ENCODE measurements around the gene TMEM116. TPM values are rescaled to one million over a fixed set of nuclear protein-coding genes. Genes with fewer than 3 reads are reported as not detected.
"Not testable (repeated sequence)": the region's sequence is repeated elsewhere in the genome, so short reads cannot be mapped to it uniquely, and the experiment has no call there.

The TMEM116 gene
- total RNA-seq, 1 experiment from 2014 or later: 10.2 TPM

DNA sequence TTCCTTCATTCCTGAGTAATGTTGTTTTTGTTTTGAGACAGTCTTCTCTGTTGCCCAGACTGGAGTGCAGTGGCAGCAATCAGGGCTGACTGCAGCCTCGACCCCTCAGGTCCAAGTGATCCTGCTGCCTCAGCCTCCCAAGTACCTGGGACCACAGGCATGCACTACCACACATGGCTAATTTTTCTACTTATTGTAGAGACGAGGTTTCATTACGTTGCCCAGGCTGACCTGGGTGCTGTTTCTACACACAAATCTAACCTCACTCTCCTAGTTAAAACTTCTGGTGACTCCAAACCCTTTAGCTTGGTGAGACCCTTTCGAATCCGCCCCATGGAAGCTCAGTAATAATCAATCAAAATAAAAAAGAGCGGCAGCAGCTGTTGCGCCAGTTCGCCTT, 1.3 kb downstream of the TMEM116 start:
- no TSS peak for BruUV-seq (replicated peaks)
- Histone ChIP-seq H3K27ac (ENCODE audit: low read length) (peak overlapping the region; percentile 99), H3K27me3 (ENCODE audit: control insufficient read depth, insufficient read depth, low read length) (no peaks in the 10 kb centered on the region), H3K4me1 (ENCODE audit: control insufficient read depth, insufficient read depth, low read length) (peaks cover 10% of the 10 kb centered on the region), H3K36me3 (ENCODE audit: control insufficient read depth, insufficient read depth, low read length) (peaks cover 3% of the 10 kb centered on the region; the same call in 1 of the 2 replicates), H3K4me3 (ENCODE audit: low read depth in 2 of 2, low read length in 2 of 2) (peak overlapping the region; percentile 89 to 99), H3K9me3 (ENCODE audit: control insufficient read depth, insufficient read depth, low read depth, low read length) (no peaks in the 10 kb centered on the region)
- in situ Hi-C loops (cut with HindIII; ENCODE audit: low pct_unique_long_range_greater_than_20kb, low sequenced_read_pairs) (no loop called here), intact Hi-C loops (cut with micrococcal nuclease; ENCODE audit: unreplicated experiment) (no loop called here)
- TF ChIP-seq TCF7L2 (IDR thresholded peaks at IDR 0.05; ENCODE audit: low read depth, low read length) (no peak), SIN3A (IDR thresholded peaks at IDR 0.05; ENCODE audit: borderline replicate concordance, insufficient read depth, low read depth, low read length) (no peak), POLR2AphosphoS5 (IDR thresholded peaks at IDR 0.05; ENCODE audit: low read depth, low read length) (no peak)
- TF ChIP-seq, protein P1, sequence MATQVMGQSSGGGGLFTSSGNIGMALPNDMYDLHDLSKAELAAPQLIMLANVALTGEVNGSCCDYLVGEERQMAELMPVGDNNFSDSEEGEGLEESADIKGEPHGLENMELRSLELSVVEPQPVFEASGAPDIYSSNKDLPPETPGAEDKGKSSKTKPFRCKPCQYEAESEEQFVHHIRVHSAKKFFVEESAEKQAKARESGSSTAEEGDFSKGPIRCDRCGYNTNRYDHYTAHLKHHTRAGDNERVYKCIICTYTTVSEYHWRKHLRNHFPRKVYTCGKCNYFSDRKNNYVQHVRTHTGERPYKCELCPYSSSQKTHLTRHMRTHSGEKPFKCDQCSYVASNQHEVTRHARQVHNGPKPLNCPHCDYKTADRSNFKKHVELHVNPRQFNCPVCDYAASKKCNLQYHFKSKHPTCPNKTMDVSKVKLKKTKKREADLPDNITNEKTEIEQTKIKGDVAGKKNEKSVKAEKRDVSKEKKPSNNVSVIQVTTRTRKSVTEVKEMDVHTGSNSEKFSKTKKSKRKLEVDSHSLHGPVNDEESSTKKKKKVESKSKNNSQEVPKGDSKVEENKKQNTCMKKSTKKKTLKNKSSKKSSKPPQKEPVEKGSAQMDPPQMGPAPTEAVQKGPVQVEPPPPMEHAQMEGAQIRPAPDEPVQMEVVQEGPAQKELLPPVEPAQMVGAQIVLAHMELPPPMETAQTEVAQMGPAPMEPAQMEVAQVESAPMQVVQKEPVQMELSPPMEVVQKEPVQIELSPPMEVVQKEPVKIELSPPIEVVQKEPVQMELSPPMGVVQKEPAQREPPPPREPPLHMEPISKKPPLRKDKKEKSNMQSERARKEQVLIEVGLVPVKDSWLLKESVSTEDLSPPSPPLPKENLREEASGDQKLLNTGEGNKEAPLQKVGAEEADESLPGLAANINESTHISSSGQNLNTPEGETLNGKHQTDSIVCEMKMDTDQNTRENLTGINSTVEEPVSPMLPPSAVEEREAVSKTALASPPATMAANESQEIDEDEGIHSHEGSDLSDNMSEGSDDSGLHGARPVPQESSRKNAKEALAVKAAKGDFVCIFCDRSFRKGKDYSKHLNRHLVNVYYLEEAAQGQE (IDR thresholded peaks at IDR 0.05; ENCODE audit: insufficient read depth in 1 of 2, low read depth in 2 of 2, low read length in 1 of 2): no peak
- TF ChIP-seq, protein P2, sequence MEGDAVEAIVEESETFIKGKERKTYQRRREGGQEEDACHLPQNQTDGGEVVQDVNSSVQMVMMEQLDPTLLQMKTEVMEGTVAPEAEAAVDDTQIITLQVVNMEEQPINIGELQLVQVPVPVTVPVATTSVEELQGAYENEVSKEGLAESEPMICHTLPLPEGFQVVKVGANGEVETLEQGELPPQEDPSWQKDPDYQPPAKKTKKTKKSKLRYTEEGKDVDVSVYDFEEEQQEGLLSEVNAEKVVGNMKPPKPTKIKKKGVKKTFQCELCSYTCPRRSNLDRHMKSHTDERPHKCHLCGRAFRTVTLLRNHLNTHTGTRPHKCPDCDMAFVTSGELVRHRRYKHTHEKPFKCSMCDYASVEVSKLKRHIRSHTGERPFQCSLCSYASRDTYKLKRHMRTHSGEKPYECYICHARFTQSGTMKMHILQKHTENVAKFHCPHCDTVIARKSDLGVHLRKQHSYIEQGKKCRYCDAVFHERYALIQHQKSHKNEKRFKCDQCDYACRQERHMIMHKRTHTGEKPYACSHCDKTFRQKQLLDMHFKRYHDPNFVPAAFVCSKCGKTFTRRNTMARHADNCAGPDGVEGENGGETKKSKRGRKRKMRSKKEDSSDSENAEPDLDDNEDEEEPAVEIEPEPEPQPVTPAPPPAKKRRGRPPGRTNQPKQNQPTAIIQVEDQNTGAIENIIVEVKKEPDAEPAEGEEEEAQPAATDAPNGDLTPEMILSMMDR (IDR thresholded peaks at IDR 0.05): no peak
- DNase-seq (ENCODE audit: low read depth, low spot score) (no peak), ATAC-seq (no peak)
- CTCF ChIA-PET: interaction anchor here (0.6 kb wide), 1 partner anchor 26 kb away, joined by 3 read pairs; no protein-coding TSS in a partner anchor
- POLR2A ChIA-PET: interaction anchor here (0.6 kb wide), 1 partner anchor 10 kb away, joined by 3 read pairs; no protein-coding TSS in a partner anchor

DNA sequence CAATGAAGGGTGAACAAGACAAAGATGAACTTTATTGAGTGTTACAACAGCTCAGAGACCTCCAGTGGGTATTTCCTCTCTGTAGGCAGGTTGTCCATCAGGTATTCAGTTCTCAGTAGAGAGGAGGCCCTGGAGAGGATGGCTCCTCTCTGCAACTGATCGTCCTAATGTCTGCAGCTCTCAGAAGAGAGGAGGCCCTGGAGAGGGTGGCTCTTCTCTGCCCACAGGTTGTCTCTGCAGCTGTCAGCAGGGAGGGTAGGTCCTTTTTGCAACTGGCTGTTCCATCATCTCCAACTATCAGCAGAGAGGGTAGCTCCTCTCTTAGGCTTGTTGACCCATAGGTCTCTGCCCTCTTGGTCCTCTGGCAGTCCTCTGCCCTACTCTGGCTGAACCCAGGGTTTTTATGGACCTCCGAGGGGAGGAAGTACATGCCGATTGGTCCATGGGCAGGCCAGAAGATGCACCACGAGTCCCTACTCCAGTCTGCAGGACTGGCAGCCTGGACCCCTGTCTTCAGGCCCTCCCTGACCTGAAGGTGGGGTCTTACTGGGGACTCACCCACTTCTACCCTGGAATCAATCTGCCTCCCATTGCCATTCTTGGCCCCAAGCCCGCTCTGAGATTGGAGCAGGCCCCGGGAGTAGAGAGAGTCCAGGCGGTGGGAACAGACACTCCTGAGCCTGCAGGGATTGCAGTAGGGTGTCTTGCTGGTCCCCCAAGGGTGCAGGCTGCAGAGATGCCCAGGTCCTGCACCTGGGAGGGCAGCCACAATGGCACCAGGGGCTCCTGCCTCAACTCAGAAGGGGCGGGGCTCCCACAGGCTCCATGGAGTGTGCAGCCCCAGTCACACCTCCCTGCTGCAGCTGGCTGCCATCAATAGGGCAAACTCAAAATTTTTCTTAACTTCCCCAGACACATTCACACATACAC, 2.3 kb downstream of the TMEM116 start:
- in situ Hi-C loops (cut with HindIII; ENCODE audit: low pct_unique_long_range_greater_than_20kb, low sequenced_read_pairs): no loop called here
- ATAC-seq (no peak), DNase-seq (ENCODE audit: low read depth, low spot score) (no peak)
- no peak overlapping the region for H3K4me3 ChIP-seq (ENCODE audit: low read depth in 2 of 2, low read length in 2 of 2)
- ChIA-PET CTCF (no interaction called here), POLR2A (no interaction called here)
- H3K27ac ChIP-seq (ENCODE audit: low read length): no peak overlapping the region
- peaks cover 3% of the 10 kb centered on the region; the same call in 1 of the 2 replicates for H3K36me3 ChIP-seq (ENCODE audit: control insufficient read depth, insufficient read depth, low read length)
- BruUV-seq (replicated peaks): no TSS peak
- TF ChIP-seq POLR2AphosphoS5 (IDR thresholded peaks at IDR 0.05; ENCODE audit: low read depth, low read length): 0 out of 2 replicates have a peak, but pooled peaks have one; percentile 7
- TF ChIP-seq, protein P2 (IDR thresholded peaks at IDR 0.05): no peak
- intact Hi-C loops (cut with micrococcal nuclease; ENCODE audit: unreplicated experiment): no loop called here
- no peaks in the 10 kb centered on the region for H3K9me3 ChIP-seq (ENCODE audit: control insufficient read depth, insufficient read depth, low read depth, low read length)
- H3K27me3 ChIP-seq (ENCODE audit: control insufficient read depth, insufficient read depth, low read length): no peaks in the 10 kb centered on the region
- peaks cover 10% of the 10 kb centered on the region for H3K4me1 ChIP-seq (ENCODE audit: control insufficient read depth, insufficient read depth, low read length)

DNA sequence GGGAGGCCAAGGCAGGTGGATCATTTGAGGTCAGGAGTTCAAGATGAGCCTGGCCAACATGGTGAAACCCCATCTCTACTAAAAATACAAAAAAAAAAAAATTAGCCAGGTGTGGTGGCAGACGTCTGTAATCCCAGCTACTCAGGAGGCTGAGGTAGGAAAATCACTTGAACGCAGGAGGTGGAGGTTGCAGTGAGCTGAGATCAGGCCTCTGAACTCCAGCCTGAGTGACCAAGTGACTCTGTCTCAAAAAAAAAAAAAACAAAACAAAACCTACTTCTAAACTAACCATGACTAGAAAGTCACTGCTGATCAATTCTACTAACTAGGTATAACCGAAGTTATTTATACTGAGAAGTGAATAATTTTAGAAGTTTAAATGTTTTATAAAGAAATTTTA, 3.4 kb downstream of the TMEM116 start:
- POLR2A ChIA-PET: interaction anchor here (0.6 to 0.7 kb wide), 2 partner anchors 9 to 141 kb away, joined by 4 to 5 read pairs; no protein-coding TSS in a partner anchor
- H3K27me3 ChIP-seq (ENCODE audit: control insufficient read depth, insufficient read depth, low read length); ATAC-seq; H3K9me3 ChIP-seq (ENCODE audit: control insufficient read depth, insufficient read depth, low read depth, low read length); DNase-seq (ENCODE audit: low read depth, low spot score); in situ Hi-C loops (cut with HindIII; ENCODE audit: low pct_unique_long_range_greater_than_20kb, low sequenced_read_pairs); H3K36me3 ChIP-seq (ENCODE audit: control insufficient read depth, insufficient read depth, low read length); H3K4me1 ChIP-seq (ENCODE audit: control insufficient read depth, insufficient read depth, low read length); intact Hi-C loops (cut with micrococcal nuclease; ENCODE audit: unreplicated experiment); BruUV-seq (replicated peaks); H3K4me3 ChIP-seq (ENCODE audit: low read depth in 2 of 2, low read length in 2 of 2); H3K27ac ChIP-seq (ENCODE audit: low read length); CTCF ChIA-PET: not testable (repeated sequence)
